Measurements from ENCODE around the gene C2orf69. TPM values are rescaled to one million over a fixed set of nuclear protein-coding genes. Genes with fewer than 3 reads are reported as not detected.

The C2orf69 gene
- polyA plus RNA-seq, 4 donors, result 6.8 to 12.7 (median 8.0) TPM

DNA sequence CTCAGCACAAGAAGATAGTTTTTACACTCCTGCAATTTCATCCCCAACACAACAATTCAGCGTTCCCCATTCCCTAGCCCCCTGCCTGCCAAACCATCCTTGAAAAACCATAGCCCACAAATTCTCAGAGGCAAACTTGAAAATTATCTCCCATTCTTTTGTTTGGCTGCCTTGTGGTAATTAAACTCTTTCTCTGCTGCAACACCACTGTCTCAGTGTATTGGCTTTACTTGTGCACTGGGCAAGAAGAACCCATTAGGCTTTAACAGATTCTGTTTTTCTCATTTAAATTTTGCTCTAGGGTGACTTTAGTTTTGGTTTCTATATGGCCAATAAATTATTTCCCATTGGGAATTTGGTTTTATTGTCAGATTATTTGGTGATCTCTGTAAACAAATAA lies 36.9 kb upstream of the C2orf69 start:
- H3K4me1 ChIP-seq (ENCODE audit: control insufficient read depth in 3 of 3, insufficient read depth in 2 of 3, low read depth in 1 of 3, low read length in 2 of 3), result no peaks in the 10 kb centered on the region
- no peak overlapping the region for H3K27ac ChIP-seq (ENCODE audit: low read depth in 1 of 3, low read length in 2 of 3)
- WGBS, 3 donors, result 92 to 100% (median 100%) methylated on average over 1 of the region's 1 CpG
- no peak overlapping the region for H3K4me3 ChIP-seq (ENCODE audit: low read depth in 1 of 3, low read length in 3 of 3)
- peaks cover 0 to 7% of the 10 kb centered on the region in 2 donors for H3K9me3 ChIP-seq (ENCODE audit: control insufficient read depth in 2 of 2, insufficient read depth in 1 of 2, low read depth in 1 of 2, low read length in 1 of 2)
- H3K27me3 ChIP-seq (ENCODE audit: control insufficient read depth in 3 of 3, insufficient read depth in 3 of 3, low read length in 3 of 3), result peaks cover 0 to 3% (median 0%) of the 10 kb centered on the region in 3 donors
- DNase-seq, result no peak
- no peaks in the 10 kb centered on the region for H3K36me3 ChIP-seq (ENCODE audit: control insufficient read depth in 3 of 3, insufficient read depth in 2 of 3, low read depth in 1 of 3, low read length in 3 of 3)
- no peak for FAIRE-seq

DNA sequence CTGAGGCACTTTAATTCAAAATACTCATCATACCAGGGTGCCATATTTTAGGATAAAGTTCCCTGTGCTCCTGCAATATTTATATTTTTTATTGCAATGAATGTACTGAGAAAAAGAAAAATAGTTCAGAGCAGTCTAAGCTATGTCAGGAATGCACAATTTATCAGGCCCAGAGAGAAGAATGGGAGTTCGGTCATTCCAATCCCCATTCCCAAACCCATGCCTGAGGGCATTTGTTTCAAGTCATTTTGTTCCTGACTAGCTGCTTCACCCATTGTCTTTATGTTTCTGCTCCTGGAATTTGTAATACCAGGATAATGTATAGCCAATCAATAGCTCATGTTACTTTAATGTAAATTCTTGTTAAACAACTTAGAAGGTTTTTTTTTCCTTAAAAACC lies 35.7 kb upstream of the C2orf69 start:
- peaks cover 0 to 3% (median 0%) of the 10 kb centered on the region in 3 donors for H3K27me3 ChIP-seq (ENCODE audit: control insufficient read depth in 3 of 3, insufficient read depth in 3 of 3, low read length in 3 of 3)
- H3K27ac ChIP-seq (ENCODE audit: low read depth in 1 of 3, low read length in 2 of 3), result no peak overlapping the region
- no peak for DNase-seq
- no peaks in the 10 kb centered on the region for H3K36me3 ChIP-seq (ENCODE audit: control insufficient read depth in 3 of 3, insufficient read depth in 2 of 3, low read depth in 1 of 3, low read length in 3 of 3)
- no peak overlapping the region for H3K4me3 ChIP-seq (ENCODE audit: low read depth in 1 of 3, low read length in 3 of 3)
- no peak for FAIRE-seq
- WGBS, 3 donors, result 76 to 100% (median 97%) methylated on average over 1 of the region's 1 CpG
- peaks cover 0 to 7% of the 10 kb centered on the region in 2 donors for H3K9me3 ChIP-seq (ENCODE audit: control insufficient read depth in 2 of 2, insufficient read depth in 1 of 2, low read depth in 1 of 2, low read length in 1 of 2)
- H3K4me1 ChIP-seq (ENCODE audit: control insufficient read depth in 3 of 3, insufficient read depth in 2 of 3, low read depth in 1 of 3, low read length in 2 of 3), result no peaks in the 10 kb centered on the region

DNA sequence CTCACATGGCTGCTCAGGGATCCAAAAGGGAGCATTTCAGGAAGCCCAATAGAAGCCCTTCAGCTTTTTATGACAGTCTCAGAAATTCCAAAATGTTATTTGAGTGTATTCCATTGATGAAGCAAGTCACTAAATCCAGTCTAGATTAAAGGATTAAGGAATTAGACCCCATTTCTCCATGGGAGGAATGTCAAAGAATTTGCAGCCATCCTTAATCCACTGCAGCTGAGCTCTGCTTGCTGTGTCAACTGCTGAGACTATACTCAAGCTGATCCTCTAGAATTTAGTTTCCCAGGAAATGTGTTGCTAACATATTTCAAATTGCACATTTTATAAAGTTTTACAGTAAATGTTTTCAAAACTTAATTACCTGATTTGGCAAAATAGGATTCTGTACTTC lies 28.4 kb upstream of the C2orf69 start:
- H3K4me1 ChIP-seq (ENCODE audit: control insufficient read depth in 3 of 3, insufficient read depth in 2 of 3, low read depth in 1 of 3, low read length in 2 of 3), result no peaks in the 10 kb centered on the region
- no peaks in the 10 kb centered on the region for H3K27me3 ChIP-seq (ENCODE audit: control insufficient read depth in 3 of 3, insufficient read depth in 3 of 3, low read length in 3 of 3)
- peaks cover 0 to 3% of the 10 kb centered on the region in 2 donors for H3K9me3 ChIP-seq (ENCODE audit: control insufficient read depth in 2 of 2, insufficient read depth in 1 of 2, low read depth in 1 of 2, low read length in 1 of 2)
- H3K4me3 ChIP-seq (ENCODE audit: low read depth in 1 of 3, low read length in 3 of 3), result no peak overlapping the region
- FAIRE-seq (no peak), DNase-seq (no peak)
- H3K27ac ChIP-seq (ENCODE audit: low read depth in 1 of 3, low read length in 2 of 3), result no peak overlapping the region
- H3K36me3 ChIP-seq (ENCODE audit: control insufficient read depth in 3 of 3, insufficient read depth in 2 of 3, low read depth in 1 of 3, low read length in 3 of 3), result no peaks in the 10 kb centered on the region

DNA sequence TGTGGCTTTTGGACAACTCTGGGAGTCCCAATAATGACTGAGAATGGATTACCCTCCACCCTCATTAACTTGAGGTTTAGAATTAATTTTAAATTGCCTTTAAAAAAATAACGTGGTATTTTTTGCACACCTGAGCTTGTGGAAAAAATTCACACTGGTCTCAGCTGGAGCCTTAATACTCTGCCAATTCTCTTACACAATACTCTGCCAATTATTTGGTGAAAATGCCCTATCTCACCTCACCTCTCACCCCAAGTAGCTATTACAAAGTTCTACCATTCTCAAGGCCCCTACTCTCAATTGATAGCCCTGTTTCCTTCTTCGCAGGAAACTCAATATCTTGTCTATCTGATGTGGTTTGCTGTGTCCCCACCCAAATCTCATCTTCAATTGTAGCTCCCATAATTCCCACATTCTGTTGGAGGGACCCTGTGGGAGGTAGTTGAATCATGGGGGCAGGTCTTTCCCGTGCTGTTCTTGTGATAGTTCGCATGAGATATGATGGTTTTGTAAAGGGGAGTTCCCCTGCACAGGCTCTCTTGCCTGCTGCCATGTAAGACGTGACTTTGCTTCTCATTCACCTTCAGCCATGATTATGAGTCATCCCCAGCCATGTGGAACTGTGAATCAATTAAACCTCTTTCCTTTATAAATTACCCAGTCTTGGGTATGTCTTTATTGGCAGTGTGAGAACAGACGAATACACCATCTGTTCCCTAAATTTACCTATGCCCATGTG lies 27.4 kb upstream of the C2orf69 start:
- DNase-seq (no peak), FAIRE-seq (no peak)
- Histone ChIP-seq H3K27me3 (ENCODE audit: control insufficient read depth in 3 of 3, insufficient read depth in 3 of 3, low read length in 3 of 3) (no peaks in the 10 kb centered on the region), H3K36me3 (ENCODE audit: control insufficient read depth in 3 of 3, insufficient read depth in 2 of 3, low read depth in 1 of 3, low read length in 3 of 3) (no peaks in the 10 kb centered on the region), H3K27ac (ENCODE audit: low read depth in 1 of 3, low read length in 2 of 3) (no peak overlapping the region), H3K4me1 (ENCODE audit: control insufficient read depth in 3 of 3, insufficient read depth in 2 of 3, low read depth in 1 of 3, low read length in 2 of 3) (no peaks in the 10 kb centered on the region), H3K9me3 (ENCODE audit: control insufficient read depth in 2 of 2, insufficient read depth in 1 of 2, low read depth in 1 of 2, low read length in 1 of 2) (no peaks in the 10 kb centered on the region), H3K4me3 (ENCODE audit: low read depth in 1 of 3, low read length in 3 of 3) (no peak overlapping the region)
- WGBS, 3 donors, result 81 to 89% (median 86%) methylated on average over 6 of the region's 6 CpGs

DNA sequence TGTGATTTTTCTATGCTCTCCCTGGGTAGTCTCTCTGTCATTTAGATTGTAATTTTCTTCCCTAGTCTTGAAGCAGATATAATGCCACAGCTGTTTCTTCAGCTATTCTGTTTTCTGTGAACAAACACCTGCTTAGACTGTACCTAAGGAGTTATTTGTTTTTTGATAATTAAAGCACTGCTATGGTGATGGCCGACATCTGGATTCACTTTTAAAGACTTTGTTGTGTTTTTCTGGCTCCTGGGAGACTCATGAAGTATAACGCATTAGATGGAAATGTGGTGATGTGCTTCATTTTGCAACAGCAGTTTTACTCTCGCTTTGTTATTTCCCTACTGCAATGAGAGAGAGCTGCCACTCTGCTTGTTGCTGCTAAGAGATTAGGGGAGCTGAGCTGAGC lies 15.7 kb upstream of the C2orf69 start:
- no peak for FAIRE-seq
- Histone ChIP-seq H3K27me3 (ENCODE audit: control insufficient read depth in 3 of 3, insufficient read depth in 3 of 3, low read length in 3 of 3) (no peaks in the 10 kb centered on the region), H3K9me3 (ENCODE audit: control insufficient read depth in 2 of 2, insufficient read depth in 1 of 2, low read depth in 1 of 2, low read length in 1 of 2) (no peaks in the 10 kb centered on the region), H3K27ac (ENCODE audit: low read depth in 1 of 3, low read length in 2 of 3) (no peak overlapping the region), H3K4me3 (ENCODE audit: low read depth in 1 of 3, low read length in 3 of 3) (no peak overlapping the region), H3K4me1 (ENCODE audit: control insufficient read depth in 3 of 3, insufficient read depth in 2 of 3, low read depth in 1 of 3, low read length in 2 of 3) (no peaks in the 10 kb centered on the region), H3K36me3 (ENCODE audit: control insufficient read depth in 3 of 3, insufficient read depth in 2 of 3, low read depth in 1 of 3, low read length in 3 of 3) (no peaks in the 10 kb centered on the region)
- 73 to 80% (median 75%) methylated on average over 3 of the region's 3 CpGs for whole genome bisulfite sequencing, 3 donors
- DNase-seq, result no peak

DNA sequence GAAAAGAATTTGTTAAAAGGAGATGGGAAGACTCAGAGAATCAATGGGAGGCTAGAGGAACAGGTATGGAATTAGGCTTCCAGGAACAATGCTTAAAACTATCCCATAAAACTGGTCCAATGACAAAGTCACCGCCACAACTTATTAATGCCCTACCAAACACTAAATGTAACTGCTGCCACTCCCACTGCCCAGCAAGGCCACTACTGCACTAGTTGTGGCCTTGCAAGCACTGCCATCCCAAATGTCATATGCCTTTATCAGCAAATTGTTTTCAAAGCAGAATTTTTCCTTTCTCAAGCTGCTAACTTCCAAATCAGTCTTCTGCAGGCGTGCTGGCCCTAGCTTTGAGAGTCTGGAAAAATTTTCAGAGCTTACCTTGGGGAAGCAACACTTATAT lies 14.5 kb upstream of the C2orf69 start:
- WGBS, 3 donors, result 77 to 85% (median 80%) methylated on average over 2 of the region's 2 CpGs

DNA sequence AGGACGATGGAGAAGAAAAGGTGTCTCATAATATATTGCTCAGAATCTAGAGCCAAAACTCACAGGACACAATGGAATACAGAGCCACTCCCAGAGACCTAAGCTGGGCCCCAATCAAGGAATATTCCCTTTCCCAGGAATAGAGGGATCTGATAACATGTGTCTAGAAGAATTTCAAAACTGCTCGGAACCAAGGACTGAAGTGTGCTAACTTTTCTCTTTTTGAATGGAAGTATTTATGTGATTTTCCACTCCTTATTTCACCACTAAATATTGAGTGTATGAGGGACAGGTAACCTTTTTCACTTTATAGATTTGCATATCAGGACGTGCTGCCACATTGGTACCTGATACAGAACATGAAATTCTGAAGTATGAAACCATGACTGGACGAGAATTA lies 9.2 kb upstream of the C2orf69 start:
- H3K36me3 ChIP-seq (ENCODE audit: control insufficient read depth in 3 of 3, insufficient read depth in 2 of 3, low read depth in 1 of 3, low read length in 3 of 3), result no peaks in the 10 kb centered on the region
- no peak overlapping the region for H3K27ac ChIP-seq (ENCODE audit: low read depth in 1 of 3, low read length in 2 of 3)
- peaks cover 0 to 2% (median 0%) of the 10 kb centered on the region in 3 donors for H3K27me3 ChIP-seq (ENCODE audit: control insufficient read depth in 3 of 3, insufficient read depth in 3 of 3, low read length in 3 of 3)
- 81 to 84% (median 82%) methylated on average over 4 of the region's 4 CpGs for WGBS, 3 donors
- no peak overlapping the region for H3K4me3 ChIP-seq (ENCODE audit: low read depth in 1 of 3, low read length in 3 of 3)
- no peaks in the 10 kb centered on the region for H3K9me3 ChIP-seq (ENCODE audit: control insufficient read depth in 2 of 2, insufficient read depth in 1 of 2, low read depth in 1 of 2, low read length in 1 of 2)
- no peaks in the 10 kb centered on the region for H3K4me1 ChIP-seq (ENCODE audit: control insufficient read depth in 3 of 3, insufficient read depth in 2 of 3, low read depth in 1 of 3, low read length in 2 of 3)
- no peak for DNase-seq
- no peak for FAIRE-seq

More for the DNA sequence above, 14.5 kb upstream of the C2orf69 start:
- H3K27me3 ChIP-seq (ENCODE audit: control insufficient read depth in 3 of 3, insufficient read depth in 3 of 3, low read length in 3 of 3), result peaks cover 0 to 2% (median 0%) of the 10 kb centered on the region in 3 donors
- H3K27ac ChIP-seq (ENCODE audit: low read depth in 1 of 3, low read length in 2 of 3), result no peak overlapping the region
- no peaks in the 10 kb centered on the region for H3K9me3 ChIP-seq (ENCODE audit: control insufficient read depth in 2 of 2, insufficient read depth in 1 of 2, low read depth in 1 of 2, low read length in 1 of 2)
- H3K4me3 ChIP-seq (ENCODE audit: low read depth in 1 of 3, low read length in 3 of 3), result no peak overlapping the region
- DNase-seq (no peak), FAIRE-seq (no peak)
- H3K36me3 ChIP-seq (ENCODE audit: control insufficient read depth in 3 of 3, insufficient read depth in 2 of 3, low read depth in 1 of 3, low read length in 3 of 3), result no peaks in the 10 kb centered on the region
- no peaks in the 10 kb centered on the region for H3K4me1 ChIP-seq (ENCODE audit: control insufficient read depth in 3 of 3, insufficient read depth in 2 of 3, low read depth in 1 of 3, low read length in 2 of 3)

DNA sequence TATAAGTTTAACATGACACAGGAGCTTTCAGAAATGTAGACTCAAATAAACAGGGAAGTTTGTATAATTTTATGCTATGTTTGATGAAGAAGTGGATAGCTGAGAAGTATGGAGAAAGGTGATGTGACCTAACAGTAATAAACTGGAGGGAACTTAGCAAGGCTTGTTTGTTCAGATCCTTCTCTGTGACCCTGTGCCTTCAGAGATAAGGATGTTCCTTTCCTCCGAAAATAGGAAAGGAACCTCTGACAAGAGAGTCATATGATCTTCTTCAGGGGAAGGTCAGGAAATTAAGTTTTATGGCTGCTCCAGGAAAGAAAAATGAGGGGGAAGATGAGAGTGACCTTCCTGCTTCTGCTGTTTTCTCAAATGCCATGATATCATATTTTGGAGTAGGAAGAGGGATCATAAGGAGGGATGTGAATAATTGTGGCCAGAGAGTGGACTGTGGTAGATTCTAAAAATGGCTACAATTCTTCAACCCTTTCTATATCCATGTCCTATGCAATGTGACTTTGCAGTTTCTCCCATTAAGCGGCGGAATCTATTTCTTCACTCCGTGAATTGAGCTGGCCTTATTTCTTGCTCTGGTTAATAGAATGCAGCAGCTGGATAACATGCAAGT lies 8.5 kb upstream of the C2orf69 start:
- Histone ChIP-seq H3K27ac (ENCODE audit: low read depth in 1 of 3, low read length in 2 of 3) (no peak overlapping the region), H3K9me3 (ENCODE audit: control insufficient read depth in 2 of 2, insufficient read depth in 1 of 2, low read depth in 1 of 2, low read length in 1 of 2) (no peaks in the 10 kb centered on the region), H3K36me3 (ENCODE audit: control insufficient read depth in 3 of 3, insufficient read depth in 2 of 3, low read depth in 1 of 3, low read length in 3 of 3) (no peaks in the 10 kb centered on the region), H3K27me3 (ENCODE audit: control insufficient read depth in 3 of 3, insufficient read depth in 3 of 3, low read length in 3 of 3) (peaks cover 0 to 2% (median 0%) of the 10 kb centered on the region in 3 donors), H3K4me1 (ENCODE audit: control insufficient read depth in 3 of 3, insufficient read depth in 2 of 3, low read depth in 1 of 3, low read length in 2 of 3) (no peaks in the 10 kb centered on the region), H3K4me3 (ENCODE audit: low read depth in 1 of 3, low read length in 3 of 3) (no peak overlapping the region)
- FAIRE-seq (no peak), DNase-seq (no peak)
- 87 to 90% (median 90%) methylated on average over 4 of the region's 4 CpGs for WGBS, 3 donors
